NT2/D1 (cell line): ENCODE measurements around the gene NELFE.

Experiments used
- YY1 ChIP-seq: IDR thresholded peaks from 2 replicates; pipeline ENCODE4 v1.6.1; 2011; ENCODE audit not compliant: insufficient read length, insufficient read depth
- ZNF274 ChIP-seq: IDR thresholded peaks from 2 replicates; pipeline ENCODE4 v1.6.1; 2011; ENCODE audit warnings: mild to moderate bottlenecking, low read depth, low read length

- TF ChIP-seq ZNF274 (no peak), YY1 (no peak)
Measured at GRCh38 chr6:31935823-31936222, 22.9 kb downstream of the NELFE start.
